RKO (cell line): ENCODE measurements around the gene FMO5.
"Not testable (repeated sequence)": the region's sequence is repeated elsewhere in the genome, so short reads cannot be mapped to it uniquely, and the experiment has no call there.

ENCODE experiments used
- DNase-seq: peaks from one replicate; pipeline ENCODE4 v3.0.0-alpha.2; 2016; ENCODE audit warnings: low spot score

Gene FMO5

DNA sequence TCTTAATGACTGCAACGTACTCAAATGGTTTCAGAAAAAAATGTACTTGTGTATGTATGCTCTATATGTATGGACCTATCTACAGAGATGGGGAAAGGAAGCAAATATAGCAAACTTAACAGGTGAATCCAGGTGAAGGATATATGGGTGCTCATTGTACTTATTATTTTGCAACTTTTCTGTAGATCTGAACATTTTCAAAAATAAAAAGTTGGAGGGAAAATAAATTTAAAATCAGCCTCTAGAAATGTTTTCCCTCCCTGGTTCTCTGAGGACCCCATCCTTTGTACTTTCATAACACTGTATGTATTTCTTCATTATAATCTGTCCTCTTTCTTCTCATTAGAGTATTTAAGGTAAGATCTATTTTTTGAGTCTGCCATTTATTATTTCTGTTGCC lies 17.9 kb downstream of the FMO5 start:
- no peak for DNase-seq

DNA sequence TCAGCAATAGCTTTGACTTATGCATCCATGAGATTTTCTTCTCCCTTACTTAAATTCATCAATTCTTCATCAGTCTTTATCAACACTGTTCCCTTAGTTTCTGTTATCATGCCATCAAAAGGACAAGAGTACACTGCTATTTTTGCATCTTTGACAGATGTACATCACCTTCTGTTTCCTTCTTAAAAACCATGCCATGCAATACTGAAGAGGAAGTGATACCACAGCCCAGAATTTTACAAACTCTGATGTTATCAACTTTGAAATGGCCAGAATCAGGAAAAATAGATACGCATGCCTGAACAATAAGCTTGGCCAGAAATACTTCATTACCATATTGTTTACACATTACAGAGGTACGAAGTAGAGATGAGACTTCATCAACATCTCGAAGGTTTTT lies 21.1 kb downstream of the FMO5 start:
- DNase-seq: no peak

- DNase-seq: no peak
These were observed 22.6 kb downstream of the FMO5 start for GRCh38 chr1:147202576-147202975.

GRCh38 chr1:147201786-147202185 lies 23.4 kb downstream of the FMO5 start:
- DNase-seq: no peak

DNA sequence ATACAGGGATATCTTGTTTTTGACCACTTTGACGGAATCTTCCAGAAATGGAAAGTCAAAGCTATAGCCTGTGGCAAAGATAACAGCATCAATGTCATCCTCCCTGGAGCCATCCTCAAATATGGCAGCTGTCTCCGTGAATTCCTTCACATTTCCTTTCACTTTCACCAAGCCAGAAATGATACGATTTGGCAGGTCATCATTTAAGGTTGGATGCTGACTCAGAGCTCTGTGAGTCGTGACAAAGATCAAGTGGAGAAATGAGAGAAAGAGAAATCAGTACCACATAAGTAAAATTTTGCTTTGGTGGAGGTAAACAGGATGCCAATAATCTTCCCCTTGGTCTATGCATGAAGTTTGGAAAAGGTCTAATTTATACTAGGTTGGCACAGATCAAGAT lies 23.9 kb downstream of the FMO5 start:
- peak; percentile 25 for DNase-seq

DNA sequence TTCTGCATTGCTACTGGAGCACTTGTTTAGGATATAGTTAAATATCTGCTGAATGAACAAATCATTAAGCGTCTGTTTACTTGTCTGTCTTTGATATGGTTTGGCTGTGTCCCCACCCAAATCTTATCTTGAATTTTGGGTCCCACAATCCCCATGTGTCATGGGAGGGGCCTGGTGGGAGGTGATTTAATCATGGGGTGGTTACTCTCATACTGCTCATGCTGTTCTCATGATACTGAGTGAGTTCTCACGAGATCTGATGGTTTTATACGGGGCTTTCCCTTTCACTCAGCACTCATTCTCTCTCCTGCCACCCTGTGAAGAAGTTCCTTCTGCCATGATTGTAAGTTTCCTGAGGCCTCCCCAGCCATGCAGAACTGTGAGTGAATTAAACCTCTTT lies 27.8 kb downstream of the FMO5 start:
- not testable (repeated sequence) for DNase-seq

DNA sequence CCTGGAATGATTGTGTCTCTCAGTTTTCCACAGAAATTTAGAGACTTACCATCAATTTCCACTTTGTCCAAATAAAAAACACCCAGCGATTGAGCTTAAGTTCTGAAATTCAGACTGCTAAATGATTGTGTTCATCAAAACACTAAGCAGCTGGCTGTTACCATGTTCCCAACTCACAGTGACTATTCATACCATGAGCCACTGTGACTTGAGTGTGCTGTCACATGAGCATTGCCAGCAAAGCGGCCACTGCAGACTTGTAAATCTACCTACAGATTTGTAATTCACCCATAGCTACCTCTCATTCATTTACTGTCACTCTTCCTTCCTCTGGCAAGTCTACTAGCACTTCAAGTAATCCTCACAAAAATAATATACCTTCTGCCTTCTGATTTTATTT lies 35.6 kb downstream of the FMO5 start:
- no peak for DNase-seq

DNA sequence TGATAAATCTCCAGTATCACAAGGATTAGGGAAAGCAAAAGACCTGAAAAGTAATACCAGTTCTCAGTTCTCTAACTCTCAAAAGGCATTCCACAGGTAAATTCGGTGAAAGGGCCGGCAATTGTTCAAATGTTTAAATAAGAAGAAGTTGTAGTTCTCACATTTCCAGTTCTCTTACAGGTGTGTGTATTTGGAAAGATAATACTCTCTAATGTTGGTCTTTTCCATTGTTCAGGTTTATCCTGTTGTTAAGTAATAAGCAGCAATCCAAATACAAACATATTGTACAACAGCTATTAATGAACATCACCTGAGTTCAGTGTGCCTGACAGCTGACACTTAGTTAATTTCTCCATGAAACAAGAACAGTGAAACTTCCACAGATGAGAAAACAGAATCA lies 39.7 kb downstream of the FMO5 start:
- no peak for DNase-seq

- no peak for DNase-seq
These were observed 47.3 kb downstream of the FMO5 start for GRCh38 chr1:147177611-147178380.

- DNase-seq: peak; percentile 96
These were observed 52.7 kb downstream of the FMO5 start, which contains the start of gene PRKAB2 for GRCh38 chr1:147172168-147173016. Gene PRKAB2 (minus strand): TSS chr1:147172470. CDS start chr1:147172144, 326 bp downstream.

- DNase-seq: peak; percentile 62
These were observed 53.6 kb downstream of the FMO5 start for GRCh38 chr1:147171399-147172167.

- DNase-seq: peak; percentile 35
These were observed 55.1 kb downstream of the FMO5 start for GRCh38 chr1:147169840-147170674.

DNA sequence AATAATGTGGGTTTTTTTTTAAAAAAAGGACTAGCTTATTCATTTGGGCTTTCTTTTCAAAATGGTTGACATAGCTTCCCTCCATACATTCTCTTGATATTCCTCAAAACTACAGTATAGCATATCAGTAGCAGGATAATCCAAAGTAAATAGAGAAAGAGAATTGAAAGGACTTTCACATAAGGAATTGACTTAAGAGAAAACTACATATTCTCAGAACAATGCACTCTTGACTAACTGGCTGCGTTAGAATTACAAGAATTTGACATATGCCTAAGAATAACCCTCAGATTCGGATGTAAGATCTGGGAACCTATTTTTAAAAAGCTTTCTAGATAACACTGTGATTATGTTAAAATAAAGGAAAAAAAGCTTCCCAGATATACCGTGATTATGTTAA lies 56.0 kb downstream of the FMO5 start:
- DNase-seq: no peak

DNA sequence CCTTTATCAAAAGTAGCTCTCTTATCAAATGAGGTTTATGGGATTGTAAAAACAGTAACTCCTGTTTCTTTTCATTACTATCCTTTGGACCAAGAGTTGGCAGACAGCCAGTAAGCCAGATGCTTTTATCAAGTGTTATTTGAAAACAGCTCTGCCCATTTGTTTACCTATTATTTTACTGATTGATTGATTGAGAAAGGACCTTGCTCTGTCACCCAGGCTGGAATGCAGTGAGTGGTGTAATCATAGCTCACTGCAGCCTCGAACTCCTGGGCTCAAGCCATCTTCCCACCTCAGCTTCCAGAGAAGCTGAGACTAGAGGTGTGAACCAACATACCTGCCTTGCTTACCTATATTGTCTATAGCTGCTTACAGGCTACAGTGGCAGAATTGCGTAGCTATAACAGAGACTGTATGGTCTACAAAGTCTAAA lies 56.5 kb downstream of the FMO5 start:
- DNase-seq: no peak

- DNase-seq: peak; percentile 96
These were observed 57.8 kb downstream of the FMO5 start for GRCh38 chr1:147167365-147167764.

DNA sequence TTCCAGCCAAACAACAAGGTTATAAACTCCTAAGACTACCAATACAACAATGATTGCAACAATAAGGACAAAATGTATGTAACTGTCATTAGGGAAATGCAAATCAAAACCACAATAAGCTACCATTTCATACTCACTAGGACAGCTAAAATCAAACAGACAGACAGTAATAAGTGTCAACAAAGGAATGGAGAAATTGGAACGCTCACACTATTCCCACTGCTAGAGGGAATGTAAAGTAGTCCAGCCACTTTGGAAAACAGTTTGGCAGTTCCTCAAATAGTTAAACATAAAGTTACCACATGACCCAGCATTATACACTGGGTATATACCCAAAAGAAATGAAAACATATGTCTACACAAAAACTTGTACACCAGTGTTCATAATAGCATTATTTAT lies 62.1 kb downstream of the FMO5 start:
- DNase-seq: no peak

DNA sequence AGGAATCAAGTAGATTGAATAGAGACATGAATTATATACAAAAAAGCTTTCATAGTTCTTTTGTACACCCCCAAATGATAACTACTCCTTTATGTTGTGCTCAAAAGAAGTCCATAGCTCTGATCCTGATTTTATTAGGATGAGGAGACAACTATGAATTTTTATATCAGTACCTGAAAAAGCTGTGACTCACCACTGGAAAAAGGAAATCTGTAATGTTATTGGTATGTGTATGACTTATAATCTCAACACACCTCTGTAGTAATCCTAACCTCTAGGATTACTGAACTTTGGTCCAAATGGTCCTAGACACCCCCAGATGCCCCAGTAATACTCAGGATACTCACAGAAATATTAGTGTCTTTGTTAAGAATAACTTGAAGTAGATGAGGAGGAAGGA lies 63.0 kb downstream of the FMO5 start:
- DNase-seq: no peak

- not testable (repeated sequence) for DNase-seq
These were observed 68.0 kb downstream of the FMO5 start for GRCh38 chr1:147157116-147157515.

DNA sequence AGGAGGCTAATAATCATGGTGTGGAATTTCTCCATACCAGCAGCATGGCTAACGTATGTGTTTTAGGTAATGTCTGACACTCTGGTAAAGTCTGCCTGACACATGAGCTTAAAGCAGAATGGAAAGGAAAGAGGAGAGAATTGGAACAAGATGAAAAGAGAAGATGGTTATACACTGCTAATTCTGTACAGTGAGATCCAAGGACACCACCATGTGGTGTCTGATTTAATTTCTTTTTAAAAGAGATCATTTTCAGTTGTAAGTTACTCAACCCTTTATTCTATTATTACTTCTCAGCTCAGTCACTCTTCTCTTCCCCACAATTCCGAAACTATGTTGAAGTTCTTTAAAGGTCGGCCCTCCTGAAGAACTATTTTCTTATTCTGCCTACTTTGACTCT lies 68.5 kb downstream of the FMO5 start:
- DNase-seq: no peak

- no peak for DNase-seq
These were observed 72.4 kb downstream of the FMO5 start for GRCh38 chr1:147152772-147153171.

- no peak for DNase-seq
These were observed 73.9 kb downstream of the FMO5 start for GRCh38 chr1:147151244-147151643.

GRCh38 chr1:147142886-147143285 lies 82.3 kb downstream of the FMO5 start:
- DNase-seq: no peak
